Iris pigment epithelial cell (primary cell): ENCODE data around the gene MAPK10.
"Not testable (repeated sequence)": the region's sequence is repeated elsewhere in the genome, so short reads cannot be mapped to it uniquely, and the experiment has no call there.

Experiments used
- DNase-seq: peaks from one replicate; pipeline ENCODE4 v3.0.0-alpha.2; 2011; ENCODE audit warnings: low read depth

MAPK10 gene

DNA sequence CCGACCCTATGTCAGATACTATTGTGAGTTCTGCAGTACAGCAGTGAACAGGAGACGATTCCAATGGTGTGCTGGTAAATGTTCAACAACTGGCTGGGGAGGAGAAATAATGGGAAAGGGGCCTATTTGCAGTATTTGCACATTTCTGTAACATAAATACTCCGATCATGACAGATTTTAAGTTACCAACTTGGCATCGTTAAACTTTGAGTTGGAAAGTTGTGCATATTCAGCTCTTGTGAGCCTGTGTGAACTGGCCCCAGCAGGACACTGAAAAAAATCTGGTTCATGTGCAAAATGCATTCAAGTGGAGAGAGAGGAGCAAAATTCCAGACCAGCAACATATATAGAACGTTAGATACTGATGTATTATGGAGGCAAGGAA lies 175.0 kb downstream of the MAPK10 start:
- no peak for DNase-seq

DNA sequence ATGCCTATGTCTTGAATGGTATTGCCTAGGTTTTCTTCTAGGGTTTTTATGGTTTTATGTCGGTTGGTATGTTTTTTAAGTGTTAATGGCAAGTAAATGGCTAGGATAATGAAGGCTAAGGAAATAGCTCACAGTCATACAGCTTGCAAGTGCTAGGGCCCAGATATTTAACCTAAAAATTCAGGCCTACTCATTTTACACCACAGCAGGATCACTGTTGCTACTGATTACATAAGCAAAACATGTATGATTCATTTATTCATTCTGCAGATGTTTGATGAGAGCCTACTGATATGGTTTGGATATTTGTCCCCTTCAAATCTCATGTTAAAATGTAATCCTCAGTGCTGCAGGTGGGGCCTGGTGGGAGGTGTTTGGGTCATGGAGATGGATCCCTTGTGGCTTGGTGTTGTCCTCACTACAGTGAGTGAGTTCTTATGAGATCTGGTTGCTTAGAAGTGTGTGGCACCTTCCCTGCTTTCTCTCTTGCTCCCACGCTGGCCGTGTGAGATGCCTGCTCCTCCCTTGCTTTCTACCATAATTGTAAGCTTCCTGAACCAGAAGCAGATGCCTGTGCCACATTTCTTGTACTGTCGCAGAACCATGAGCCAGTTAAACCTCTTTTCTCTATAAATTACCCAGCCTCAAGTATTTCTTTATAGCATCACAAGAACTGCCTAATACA lies 175.5 kb downstream of the MAPK10 start:
- peak; percentile 75 for DNase-seq

DNA sequence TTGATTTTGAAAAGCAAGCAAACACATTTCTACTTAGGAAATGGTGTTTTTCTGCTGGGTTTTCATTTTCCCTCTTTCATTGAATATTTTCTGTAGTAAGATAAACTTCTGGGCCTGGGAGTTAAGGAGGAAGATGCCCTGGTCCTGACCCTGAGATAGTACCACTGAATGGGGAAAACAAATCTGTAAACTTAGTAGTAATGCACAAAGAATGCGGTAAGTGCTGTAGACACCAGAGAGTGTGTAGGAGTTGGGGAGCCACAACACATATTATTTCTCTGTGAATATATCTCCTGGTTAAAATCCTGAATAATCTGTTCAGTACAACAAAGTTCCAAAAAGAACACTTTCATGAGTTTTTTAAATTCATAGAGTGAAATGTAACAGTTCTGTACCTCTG lies 178.3 kb downstream of the MAPK10 start:
- peak; percentile 82 for DNase-seq

DNA sequence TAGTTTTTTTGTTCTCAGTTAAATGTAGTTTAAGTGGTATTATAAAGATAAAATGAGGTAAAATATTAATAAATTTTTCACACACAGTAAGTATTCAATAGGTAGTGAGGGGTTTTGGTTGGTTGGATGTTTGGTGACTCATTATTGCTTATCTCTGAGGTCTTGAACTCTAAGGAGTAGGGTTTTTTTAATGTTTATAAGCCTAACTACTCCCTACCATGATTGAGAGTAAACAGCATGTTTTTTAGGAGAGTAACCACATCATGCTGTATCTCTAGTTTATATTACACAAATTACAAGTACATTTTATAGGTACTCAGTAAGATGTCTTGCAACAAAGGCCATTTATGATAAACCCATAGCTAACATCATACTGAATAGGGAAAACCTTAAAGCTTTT lies 181.6 kb downstream of the MAPK10 start:
- peak; percentile 39 for DNase-seq

DNA sequence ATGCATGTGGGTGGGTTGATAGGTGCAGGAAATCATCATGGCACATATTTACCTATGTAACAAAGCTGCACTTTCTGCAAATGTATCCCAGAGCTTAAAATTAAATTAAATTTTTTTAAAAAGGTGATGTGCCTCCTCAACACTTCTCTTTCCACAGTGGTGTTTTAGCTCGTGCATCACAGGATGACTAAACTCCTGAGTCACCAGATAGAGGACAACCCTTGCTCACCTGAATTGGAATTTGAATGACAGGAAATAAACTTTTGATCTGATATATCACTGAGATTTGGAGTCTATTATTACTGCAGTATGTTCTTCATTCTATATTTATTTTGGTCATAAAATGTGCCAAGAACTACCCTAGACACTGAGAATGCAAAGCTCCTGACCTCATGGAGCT lies 185.3 kb downstream of the MAPK10 start:
- no peak for DNase-seq

DNA sequence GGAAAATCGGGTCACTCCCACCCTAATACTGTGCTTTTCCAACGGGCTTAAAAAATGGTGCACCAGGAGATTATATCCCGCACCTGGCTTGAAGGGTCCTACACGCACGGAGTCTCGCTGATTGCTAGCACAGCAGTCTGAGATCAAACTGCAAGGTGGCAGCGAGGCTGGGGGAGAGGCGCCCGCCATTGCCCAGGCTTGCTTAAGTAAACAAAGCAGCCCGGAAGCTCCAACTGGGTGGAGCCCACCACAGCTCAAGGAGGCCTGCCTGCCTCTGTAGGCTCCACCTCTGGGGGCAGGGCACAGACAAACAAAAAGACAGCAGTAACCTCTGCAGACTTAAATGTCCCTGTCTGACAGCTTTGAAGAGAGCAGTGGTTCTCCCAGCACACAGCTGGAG lies 191.5 kb downstream of the MAPK10 start:
- DNase-seq = not testable (repeated sequence)

DNA sequence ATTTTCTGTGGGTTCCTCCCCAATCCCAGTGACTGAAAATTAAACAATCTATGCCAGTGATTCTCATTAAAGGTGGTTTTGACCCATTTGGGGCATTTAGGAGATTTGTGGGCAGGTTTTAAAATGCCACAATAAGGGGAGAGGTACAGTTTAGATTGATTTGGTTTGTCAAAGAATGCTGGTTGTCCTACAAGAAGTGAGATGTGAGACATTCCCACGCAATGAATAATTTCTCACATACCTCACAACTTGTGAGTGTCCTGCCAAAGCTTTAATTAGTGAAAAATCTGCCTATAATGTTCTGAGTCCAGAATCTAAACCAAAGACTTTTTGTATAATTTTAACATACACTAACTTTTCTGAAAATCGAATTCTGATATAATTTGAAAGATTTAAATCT lies 199.4 kb downstream of the MAPK10 start:
- DNase-seq = peak; percentile 39

DNA sequence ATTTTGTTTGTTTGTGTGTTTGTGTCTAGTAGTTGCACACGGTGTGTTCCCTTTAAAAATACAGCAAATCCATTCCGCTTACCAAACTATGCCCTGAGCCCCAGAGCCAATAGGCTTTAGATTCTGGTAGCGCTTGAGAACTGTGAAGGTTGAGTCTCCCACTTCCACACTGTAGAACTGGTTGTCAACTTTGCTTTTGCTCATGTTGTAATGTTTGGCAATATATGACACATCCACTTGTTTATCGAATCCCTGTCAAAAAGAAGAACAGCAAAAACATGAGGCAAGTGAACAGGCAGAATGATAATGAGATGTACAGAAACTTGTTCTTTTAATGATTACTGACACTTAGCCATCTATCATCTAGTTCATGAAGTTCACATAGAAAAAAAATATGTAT lies 200.6 kb downstream of the MAPK10 start:
- peak; percentile 18 for DNase-seq

DNA sequence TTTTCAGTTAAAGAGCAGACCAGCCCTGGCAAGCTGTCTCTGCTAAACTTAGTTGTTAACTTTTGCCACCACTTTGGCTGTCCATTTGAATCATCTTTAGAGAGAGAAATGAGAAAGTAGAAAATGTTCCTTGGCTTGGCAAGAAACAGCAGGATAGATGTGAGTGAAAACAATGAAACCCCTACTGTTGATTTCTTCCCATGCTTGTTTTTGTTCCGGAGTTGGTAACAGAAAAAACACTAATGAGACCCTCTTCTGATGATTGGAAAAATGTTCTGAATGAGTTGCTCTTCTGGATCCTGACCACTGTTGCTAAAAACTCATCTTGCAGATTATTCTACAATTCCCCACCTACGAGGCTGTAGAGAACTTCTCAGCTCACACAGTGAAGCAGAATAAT lies 203.3 kb downstream of the MAPK10 start:
- no peak for DNase-seq

DNA sequence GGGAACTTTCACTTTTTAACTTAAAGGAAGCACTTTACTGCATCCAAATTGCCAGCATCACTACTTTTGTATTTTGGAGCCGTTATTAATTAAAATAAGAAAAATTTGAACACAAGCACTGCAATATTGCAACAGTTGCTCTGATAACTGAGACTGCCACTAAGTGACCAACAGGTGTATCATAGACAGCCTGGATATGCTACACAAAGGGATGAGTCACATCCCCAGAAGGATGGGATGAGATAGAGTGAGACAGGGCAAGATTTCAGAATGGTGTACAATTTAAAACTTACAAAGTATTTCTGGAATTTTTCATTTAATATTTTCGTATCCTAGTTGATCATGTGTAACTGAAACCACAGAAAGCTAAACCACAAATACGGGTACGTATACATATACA lies 204.1 kb downstream of the MAPK10 start:
- no peak for DNase-seq

DNA sequence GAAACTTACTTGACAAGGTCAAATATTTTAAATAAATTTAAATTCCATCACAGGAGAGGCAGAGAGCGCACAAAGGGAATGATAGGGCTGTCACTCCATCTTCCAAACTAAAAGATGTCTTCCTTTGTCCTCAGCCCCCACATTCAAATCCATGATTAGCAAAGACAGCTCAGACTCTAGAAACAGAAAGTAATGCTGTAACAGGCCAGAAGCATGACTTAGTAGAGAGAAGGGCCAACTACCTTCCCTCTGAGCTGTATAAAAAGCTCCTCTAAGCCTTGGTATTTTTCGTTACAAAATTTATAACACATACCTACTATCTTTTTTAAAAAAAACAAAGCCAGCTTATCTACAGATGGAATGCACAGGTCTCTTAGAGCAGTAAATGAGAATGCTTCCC lies 207.4 kb downstream of the MAPK10 start:
- DNase-seq = no peak

DNA sequence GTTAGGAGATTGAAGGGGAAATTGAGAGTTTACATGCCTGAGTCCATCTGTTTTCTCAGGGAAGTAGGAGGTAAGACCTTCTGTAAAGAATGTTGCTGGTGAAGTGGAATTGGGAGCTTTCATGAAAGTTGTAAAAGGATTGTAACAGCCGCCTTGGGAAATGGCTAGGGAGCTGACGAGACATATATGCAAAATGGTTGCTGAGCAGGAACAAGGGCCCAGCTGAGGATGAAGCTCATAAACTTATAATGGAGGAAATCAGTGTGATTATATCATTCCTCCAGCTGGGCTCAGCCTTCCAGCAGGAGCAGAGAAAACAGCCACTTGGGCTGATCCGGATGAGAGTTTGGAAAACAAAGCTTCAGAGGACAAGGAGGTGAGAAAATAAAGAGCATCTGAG lies 208.7 kb downstream of the MAPK10 start:
- DNase-seq = no peak

DNA sequence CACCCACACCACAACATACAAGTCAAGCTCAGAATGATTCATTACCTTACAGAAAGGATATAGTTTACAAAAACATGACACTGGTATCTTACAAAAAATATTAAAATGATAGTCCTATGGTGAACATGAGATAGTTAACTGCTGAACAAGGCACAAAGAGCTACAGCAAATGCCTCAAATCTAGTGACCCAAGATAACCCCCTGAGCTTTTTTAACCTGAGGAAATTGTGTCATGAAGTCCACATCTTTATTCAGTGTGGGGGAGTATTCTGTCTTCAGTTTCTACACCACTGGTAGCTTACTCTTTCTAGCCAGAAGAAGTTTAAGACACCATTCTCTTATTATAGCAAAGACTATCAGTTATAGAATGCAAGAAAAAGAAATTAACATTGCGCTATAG lies 218.7 kb downstream of the MAPK10 start:
- no peak for DNase-seq

DNA sequence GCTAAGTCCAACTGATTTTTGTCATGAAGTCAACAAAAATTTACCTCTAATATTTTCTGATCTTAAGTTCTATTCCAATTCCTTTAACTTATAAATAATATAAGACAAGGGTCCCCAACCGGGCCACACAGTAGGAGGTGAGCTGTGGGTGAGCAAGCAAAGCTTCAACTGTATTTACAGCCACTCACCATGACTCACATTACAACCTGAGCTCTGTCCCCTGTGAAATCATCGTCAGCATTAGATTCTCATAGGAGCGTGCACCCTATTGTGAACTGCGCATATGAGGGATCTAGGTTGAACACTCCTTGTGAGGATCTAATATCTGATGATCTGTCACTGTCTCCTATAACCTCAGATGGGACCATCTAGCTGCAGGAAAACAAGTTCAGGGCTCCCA lies 227.4 kb downstream of the MAPK10 start:
- no peak for DNase-seq

DNA sequence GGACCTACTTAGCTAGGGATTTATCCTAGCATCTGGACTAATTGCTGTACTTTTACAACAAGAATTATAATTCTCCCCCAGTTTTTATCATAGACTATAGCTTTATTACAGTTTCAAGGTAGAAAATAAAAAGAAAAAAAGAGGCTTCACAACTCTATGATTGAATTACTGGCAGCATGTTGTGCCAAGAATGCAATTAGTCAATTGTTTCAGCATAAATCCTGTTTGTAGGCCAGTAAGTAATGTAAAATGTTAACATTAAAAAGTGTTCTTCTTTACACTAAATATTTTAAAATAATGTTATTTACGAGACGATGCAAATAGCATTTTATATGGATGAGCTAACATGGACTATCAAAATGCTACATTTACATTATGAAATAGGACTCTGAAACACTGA lies 228.4 kb downstream of the MAPK10 start:
- DNase-seq = no peak

DNA sequence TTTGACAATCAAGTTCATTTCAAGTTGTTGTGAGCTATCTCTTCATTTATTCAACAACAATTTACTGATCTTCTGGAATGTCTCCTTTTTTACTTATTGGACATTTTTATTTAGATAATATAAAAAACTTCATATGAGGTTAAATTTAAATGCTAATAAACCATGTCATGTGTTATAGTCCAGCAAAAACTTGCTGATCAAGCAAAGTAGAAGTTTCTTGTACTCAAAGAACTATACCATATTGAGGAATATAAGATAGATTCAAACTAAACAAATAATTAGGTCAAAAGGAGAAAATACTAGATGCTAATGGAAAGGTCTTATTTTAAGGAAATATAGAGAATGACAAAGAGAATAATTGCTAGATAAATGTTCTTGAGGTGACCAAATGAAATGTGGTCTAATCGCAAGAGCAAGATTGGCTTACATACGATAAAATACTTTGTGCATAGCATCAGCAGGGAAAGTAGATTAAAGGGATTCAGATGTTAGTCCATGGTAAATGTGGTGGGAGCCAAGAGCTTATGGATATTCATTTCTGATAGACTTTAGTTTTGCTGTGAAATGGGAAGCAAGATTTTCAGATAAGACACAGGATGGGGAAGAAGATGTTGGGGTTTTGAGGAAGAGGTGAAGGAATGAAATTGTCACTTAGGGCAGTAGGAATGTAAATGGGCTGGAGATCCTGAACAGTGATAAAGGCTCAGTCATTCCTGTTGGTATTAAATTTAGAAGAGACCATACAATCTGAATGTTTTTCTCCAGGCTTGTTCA lies 229.5 kb downstream of the MAPK10 start:
- DNase-seq = no peak

DNA sequence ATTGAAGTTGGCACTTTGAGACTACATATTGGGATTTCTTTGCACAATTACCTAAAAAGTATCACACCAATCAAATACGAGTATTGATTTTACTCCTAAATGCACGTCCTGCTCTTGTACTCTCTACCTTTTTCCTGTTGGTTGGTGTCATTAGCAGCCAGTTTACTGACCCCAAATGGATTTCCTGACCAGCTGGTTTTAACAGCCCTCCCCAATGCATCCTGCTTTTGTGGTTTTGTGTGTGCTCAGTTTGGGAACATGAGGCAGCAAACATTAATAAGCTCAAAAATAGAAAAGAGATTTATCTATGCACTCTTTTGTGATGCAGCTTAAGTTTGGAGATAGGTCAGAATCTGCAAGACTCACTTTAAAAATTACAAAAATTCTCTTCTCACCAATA lies 230.3 kb downstream of the MAPK10 start:
- no peak for DNase-seq

DNA sequence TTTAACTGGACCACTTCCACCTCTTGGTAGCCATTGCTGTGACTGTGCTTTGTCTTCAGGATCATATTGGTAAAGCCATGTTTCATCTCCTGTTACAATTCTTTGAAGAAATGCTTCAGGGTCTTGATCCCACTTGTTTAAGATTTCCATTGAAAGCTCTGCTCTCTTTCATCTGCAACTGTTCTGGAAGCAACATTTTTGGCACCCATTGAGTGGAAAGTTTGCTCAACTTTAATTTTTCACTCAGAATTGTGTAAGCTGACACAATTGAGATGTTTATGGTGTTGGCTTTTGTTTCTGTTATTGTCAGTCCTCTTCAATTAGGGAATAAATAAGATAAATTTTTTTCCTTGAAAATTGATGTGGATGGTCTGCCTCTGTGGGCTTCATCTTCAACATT lies 237.4 kb downstream of the MAPK10 start:
- DNase-seq = no peak

DNA sequence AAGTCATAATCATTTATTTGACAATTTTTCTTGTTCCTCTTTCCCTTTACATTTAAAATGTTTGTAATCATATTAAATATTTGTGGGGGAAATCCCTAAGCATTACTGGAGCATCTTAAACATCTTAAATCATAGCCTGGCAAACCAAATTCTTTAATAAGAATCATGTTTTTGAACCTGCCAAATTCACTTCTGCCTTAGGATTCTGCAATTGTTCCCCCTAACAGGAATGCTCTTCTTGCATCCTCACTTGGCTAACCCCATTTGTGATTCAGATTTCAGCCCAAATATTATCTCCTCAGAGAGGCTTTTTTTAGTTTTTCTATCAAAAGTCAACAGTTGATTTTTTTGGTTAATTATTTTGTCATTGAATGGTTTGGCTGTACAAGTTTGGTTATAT lies 241.1 kb downstream of the MAPK10 start:
- no peak for DNase-seq

DNA sequence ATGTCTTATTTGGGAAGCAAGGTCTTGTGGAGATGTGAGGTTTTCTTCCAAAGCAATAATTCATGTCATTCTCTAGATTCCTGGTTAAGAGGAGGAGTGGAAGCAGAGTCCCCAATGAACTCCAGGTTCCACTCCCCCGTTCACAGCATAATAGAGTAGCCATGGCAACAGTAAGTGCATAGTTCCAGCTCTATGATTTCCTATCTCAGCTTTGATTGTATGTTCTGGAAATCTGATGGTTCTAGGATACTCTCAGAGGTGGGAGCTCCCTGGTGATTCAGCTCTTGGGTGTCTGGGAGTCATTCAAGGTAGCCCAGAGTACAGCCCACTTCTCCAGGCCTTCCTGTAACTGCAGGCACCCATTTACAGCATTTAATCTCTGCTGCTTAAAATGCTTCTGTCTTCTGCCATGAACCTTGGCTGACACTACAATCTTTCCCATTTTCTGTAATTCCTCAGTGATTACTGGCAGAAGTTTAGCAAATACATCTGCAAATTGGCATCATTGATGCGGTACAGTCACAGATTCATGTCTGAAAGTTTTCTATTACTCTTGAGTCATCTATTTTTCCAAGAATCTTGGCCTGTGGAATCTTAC lies 242.0 kb downstream of the MAPK10 start:
- DNase-seq = peak; percentile 95

DNA sequence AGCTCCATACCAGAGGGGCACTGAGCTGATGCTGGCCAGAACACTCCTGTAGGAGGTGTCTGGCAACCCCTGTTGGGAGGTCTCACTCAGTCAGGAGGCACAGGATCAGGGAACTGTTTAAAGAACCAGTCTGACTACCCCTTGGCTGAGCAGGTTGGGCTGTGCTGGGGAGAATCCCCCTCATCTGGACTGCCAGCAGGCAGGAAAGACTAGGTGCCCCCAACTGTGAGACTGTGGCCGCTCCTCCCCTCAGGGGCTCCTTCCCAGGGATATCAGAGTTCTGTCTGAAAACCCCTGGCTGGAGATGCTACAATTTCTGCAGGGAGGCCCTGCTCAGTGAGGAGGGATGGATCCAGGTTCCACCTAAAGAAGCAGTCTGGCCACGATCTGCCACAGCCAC lies 245.3 kb downstream of the MAPK10 start:
- DNase-seq = no peak

DNA sequence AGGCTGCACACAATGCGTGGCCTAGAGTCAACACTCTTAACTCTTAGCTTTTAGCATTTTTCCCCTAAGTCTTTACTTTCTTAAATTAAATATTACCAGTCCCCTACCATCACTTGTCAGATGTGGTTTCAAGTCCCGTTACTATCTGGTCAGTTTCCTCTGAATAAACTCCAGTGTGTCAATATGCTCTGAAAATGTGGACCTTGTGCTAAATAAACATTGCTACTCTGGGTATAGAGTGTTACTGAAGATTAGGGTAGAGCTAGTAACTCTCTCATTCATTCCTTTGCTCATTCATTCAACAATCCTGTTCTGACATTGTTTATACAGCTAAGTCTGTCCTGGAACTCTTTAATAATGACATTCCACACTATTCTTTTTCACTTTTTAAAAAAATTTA lies 251.0 kb downstream of the MAPK10 start:
- no peak for DNase-seq

DNA sequence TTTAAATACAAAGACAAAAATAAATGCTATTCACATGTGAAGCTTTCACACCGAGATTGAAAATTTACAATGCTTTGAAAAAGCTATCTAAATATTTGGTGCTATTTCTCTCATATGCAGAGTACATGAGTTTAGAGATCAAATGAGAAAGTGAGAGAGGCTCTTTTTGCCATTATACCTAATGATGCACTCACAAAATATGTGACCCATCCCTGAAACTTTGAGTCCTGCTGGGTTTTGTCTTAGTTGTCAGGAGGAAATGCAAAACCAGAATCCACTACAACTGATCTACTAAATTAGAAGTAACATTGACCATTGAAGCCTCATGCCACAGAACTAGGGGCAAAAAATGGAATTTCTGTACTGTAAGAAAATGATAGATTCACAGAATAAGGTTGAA lies 251.7 kb downstream of the MAPK10 start:
- DNase-seq = peak; percentile 32

DNA sequence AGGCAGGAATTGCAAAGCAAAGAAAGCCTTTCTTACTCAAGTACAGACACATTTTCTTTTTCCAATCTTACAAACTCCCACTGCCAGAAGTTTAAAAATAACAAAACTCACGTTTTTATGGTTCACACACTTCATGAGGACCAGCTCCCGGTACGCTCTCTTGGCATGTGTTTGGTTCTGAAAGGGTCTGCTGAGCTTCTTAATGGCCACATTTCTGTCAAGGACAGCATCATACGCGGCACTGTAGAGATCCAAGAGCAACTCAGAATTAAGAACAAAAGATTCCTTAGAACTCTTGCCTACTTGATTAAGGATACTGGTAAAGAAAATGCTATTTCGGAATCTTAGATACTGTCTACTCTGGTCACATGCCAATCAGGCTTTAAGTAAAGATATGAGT lies 252.7 kb downstream of the MAPK10 start:
- DNase-seq = no peak
